GM12873 (cell line): ENCODE results near the gene SCRN2.

Experiments
- TF ChIP-seq, protein P1 (sequence below): IDR thresholded peaks from 2 replicates; pipeline ENCODE4 v1.5.1; 2012; ENCODE audit warnings: low read depth, mild to moderate bottlenecking, moderate library complexity, low read length, control low read depth; ENCODE audit not compliant: insufficient read depth; ENCODE audit errors: missing control alignments

SCRN2 gene

DNA sequence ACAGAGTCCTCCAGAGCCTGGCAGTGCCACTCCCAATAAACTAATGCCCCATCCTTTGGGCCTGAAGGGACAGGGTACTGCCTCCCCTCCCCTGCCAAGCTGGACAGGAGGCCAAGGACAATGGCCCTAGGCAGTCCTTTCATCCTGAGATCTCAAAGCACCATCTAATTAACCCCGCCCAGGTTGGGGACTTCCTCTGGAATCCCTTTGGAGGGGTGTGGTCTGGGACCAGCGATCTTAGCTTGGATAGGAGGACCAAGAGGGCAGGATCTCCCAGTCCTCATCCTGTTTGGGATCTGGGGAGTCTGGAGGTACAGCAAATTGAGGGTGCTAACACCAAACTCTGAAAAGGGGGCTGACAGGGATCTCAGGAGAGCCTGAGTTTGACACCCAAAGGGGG, 28.0 kb upstream of the SCRN2 start:
- TF ChIP-seq, protein P1, sequence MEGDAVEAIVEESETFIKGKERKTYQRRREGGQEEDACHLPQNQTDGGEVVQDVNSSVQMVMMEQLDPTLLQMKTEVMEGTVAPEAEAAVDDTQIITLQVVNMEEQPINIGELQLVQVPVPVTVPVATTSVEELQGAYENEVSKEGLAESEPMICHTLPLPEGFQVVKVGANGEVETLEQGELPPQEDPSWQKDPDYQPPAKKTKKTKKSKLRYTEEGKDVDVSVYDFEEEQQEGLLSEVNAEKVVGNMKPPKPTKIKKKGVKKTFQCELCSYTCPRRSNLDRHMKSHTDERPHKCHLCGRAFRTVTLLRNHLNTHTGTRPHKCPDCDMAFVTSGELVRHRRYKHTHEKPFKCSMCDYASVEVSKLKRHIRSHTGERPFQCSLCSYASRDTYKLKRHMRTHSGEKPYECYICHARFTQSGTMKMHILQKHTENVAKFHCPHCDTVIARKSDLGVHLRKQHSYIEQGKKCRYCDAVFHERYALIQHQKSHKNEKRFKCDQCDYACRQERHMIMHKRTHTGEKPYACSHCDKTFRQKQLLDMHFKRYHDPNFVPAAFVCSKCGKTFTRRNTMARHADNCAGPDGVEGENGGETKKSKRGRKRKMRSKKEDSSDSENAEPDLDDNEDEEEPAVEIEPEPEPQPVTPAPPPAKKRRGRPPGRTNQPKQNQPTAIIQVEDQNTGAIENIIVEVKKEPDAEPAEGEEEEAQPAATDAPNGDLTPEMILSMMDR, result no peak

DNA sequence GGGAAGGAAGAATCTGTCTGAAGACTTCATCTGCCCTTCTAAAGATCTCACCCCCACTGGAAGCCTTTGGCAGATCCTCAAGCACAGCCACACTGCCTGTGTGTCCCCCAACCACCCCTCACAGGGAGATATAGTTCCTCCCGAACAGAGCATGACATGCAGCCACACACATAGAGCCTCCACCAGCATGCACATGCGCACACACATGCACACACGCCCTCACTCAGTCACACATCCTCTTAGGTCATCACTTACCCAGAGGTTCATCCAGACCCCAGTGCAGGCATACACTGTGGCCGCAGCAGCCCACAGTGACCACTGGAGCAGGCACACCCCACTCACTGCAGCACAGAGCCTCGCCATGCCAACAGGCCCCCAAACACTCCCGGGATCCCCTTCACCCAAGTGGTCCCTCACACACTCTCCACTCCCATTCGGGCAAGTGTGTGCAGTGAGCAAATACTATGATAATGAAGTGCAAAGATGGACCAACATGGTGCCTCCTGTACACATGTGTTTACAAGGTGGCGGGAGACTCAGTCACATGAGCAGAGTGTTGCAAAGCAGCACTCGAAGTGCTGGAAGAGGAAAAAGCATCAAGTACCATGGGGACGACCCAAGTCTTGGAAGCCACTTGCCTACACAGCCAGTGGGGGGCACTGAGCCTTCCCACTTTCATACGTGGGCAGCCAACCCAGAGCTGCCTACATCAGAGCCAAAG, 26.9 kb upstream of the SCRN2 start:
- TF ChIP-seq, protein P1, result no peak

DNA sequence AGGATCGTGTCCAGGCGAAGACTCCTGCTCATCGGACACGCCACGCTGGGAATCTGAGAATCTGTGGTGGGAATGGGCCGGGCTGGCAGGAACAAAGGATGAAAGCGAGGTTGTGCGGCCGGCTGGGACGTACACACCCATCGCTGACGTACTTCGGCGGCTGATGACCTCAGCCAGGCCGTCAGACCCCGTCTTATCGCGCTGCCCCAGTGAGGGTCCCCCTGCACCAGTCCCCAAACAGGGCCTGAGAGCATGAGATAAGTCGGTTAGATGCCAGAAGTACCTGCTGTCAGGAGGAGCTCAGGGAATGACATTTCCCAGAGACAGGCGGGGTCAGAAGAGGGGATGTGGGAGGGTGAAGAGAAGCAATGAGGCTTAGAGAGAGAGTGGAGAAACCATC, 25.9 kb upstream of the SCRN2 start:
- TF ChIP-seq, protein P1, result no peak

DNA sequence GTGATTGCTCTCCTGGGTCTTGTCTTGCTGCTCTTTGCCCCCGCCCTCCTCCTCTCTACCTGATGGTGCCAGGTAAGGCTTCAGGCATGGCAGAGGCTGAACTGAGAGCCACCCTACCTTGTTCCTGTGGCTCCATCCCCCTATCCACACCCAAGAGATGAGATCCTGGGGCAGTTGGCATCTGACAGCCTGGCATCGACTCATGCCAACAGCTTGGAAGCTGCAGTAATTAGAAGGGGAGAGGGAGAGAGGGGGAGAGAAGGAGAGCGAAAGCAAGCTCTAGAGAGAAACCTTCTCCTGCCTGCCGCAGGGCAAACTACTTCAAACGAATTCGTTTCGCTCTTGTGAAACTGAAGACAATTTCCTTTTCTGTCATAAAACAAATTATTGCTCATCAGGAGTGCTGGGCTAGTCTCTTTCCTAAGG, 23.7 kb upstream of the SCRN2 start:
- TF ChIP-seq, protein P1, result no peak

DNA sequence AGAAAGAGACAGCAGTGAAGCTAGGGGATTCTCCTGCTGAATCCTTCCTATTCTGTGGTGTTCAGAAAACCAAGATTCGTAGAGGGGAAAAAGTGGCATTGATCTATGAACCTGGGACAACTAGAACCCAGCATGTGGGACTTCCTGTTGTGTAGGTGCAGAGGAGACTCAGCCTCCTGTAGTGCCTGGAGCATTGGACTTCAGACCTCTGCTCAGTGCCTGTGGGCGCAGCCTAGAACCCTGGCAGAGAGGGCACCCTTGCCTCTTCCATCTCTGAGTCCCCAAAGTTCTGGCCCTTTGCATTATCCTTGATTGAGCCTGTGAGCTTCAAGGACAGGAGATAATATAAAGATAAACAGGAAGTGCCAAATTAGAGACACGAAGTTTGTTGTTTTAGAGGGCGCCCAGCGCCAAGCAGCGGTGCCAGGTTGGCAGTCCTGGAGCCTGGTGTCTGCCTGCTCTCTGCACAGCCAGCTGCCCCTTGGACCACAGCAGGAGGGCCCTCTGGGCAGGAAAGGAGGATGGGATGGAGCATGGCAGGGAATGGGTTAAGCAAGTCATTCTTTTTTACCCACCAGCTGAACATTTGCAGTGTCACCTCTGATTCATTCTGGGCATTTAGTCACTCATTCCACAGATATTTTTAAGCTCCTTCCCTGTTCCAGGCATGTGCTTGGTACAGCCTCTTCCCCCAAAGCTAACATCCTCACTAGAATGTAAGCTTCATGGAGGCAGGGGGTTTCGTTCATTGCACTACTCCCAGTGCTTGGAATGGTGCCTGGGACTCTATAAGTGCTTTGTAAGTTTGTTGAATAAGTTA, 21.8 kb upstream of the SCRN2 start:
- TF ChIP-seq, protein P1, result no peak

DNA sequence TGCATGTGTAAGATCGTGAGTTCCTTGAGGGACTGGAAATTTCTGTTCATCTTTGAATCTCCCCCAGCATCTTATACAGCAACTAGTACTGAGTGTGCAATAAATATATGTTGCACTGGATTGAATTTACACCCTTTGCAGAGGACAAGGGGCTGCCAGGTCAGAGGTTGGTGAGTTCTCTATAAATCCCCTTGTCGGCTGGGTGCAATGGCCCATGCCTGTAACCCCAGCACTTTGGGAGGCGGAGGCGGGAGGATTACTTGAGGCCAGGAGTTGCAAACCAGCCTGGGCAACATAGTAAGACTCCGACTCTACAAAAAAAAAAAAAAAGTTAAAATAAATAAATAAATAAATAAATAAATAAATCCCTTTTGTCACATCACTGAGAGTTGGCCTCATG, 19.3 kb upstream of the SCRN2 start:
- TF ChIP-seq, protein P1, result no peak

DNA sequence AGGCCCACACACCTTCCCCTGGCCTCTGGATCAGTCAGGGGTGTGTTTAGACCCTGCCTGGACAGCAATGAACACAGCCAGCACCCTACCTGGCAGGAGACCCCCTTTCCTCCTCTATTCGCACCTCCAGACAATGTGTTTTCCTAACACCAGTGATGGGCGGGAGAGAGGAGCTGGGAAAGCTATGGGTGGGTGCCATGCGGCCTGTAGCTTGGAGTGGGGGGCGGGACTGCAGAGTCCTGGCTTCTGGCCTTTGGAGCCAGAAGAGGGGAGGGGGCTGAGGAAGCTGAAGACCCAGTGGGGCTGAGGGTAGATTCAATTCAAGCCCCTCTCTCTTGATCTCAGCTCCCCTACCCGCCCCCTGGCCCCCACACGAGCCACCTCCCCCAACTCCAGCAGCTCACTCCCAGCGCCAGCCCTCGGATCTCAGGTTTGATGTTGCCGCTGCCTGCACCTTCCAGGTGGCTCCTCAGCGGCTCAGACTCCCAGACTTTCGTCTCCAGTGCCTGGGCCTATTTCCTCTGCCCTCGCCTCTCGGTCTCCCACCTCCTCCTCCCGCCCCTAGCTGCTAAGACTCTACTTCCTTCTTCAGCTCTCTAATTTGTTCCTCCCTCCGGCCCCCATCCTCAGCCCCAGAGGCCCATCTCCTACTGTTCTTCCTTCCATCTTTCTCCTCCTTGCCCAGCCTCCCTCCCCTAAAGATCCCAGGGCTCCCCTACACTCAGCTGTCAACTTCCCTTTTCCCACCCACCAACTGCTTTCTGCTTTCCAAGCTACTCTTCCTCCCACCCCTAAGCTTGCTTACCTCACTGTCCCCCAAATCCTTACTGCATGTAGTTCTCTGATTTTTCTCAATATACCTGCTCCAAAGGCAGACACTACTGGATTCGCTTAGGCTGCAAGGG, 16.7 kb upstream of the SCRN2 start:
- TF ChIP-seq, protein P1, result no peak
